ENCODE data around the gene SLC46A3. TPM values are rescaled to one million over a fixed set of nuclear protein-coding genes. Genes with fewer than 3 reads are reported as not detected.

SLC46A3 gene
- total and polyA plus RNA-seq, 2 experiments from 2014 or later, result 0.16 to 0.28 TPM

GRCh38 chr13:28734906-28735305, 16.1 kb upstream of the SLC46A3 start (continued):
- TF ChIP-seq ZNF114 (CRISPR knock-in tag; IDR thresholded peaks at IDR 0.05) (no peak), STAT1 (IDR thresholded peaks at IDR 0.05; ENCODE audit: unreplicated experiment) (no peak)
- TF ChIP-seq, protein P1, sequence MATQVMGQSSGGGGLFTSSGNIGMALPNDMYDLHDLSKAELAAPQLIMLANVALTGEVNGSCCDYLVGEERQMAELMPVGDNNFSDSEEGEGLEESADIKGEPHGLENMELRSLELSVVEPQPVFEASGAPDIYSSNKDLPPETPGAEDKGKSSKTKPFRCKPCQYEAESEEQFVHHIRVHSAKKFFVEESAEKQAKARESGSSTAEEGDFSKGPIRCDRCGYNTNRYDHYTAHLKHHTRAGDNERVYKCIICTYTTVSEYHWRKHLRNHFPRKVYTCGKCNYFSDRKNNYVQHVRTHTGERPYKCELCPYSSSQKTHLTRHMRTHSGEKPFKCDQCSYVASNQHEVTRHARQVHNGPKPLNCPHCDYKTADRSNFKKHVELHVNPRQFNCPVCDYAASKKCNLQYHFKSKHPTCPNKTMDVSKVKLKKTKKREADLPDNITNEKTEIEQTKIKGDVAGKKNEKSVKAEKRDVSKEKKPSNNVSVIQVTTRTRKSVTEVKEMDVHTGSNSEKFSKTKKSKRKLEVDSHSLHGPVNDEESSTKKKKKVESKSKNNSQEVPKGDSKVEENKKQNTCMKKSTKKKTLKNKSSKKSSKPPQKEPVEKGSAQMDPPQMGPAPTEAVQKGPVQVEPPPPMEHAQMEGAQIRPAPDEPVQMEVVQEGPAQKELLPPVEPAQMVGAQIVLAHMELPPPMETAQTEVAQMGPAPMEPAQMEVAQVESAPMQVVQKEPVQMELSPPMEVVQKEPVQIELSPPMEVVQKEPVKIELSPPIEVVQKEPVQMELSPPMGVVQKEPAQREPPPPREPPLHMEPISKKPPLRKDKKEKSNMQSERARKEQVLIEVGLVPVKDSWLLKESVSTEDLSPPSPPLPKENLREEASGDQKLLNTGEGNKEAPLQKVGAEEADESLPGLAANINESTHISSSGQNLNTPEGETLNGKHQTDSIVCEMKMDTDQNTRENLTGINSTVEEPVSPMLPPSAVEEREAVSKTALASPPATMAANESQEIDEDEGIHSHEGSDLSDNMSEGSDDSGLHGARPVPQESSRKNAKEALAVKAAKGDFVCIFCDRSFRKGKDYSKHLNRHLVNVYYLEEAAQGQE (IDR thresholded peaks at IDR 0.05; ENCODE audit: unreplicated experiment), result no peak

- no peak overlapping the region for H3K27ac Mint-ChIP-seq
- no peak overlapping the region for H3K27ac ChIP-seq (ENCODE audit: low read depth)
- no peaks in the 10 kb centered on the region for H3K36me3 Mint-ChIP-seq (ENCODE audit: low read depth)
- no peak overlapping the region for H3K4me3 ChIP-seq
- no peaks in the 10 kb centered on the region for H3F3A ChIP-seq (replicated peaks; ENCODE audit: low read depth)
- H3K9me3 Mint-ChIP-seq, result no peaks in the 10 kb centered on the region
- peaks cover 14% of the 10 kb centered on the region for H3K27me3 Mint-ChIP-seq (ENCODE audit: insufficient read depth, low read depth, poor library complexity)
- peaks cover 3% of the 10 kb centered on the region; the same call in 1 of the 2 replicates for H3K9me2 ChIP-seq (ENCODE audit: insufficient read depth)
- H3K79me2 ChIP-seq (replicated peaks; ENCODE audit: insufficient read depth), result no peaks in the 10 kb centered on the region
- no peak overlapping the region for H3K4me3 Mint-ChIP-seq
- no peaks in the 10 kb centered on the region for H3K36me3 ChIP-seq (ENCODE audit: insufficient read depth)
- no peak overlapping the region for H2AFZ ChIP-seq
- H3K4me1 ChIP-seq (ENCODE audit: insufficient read depth), result no peaks in the 10 kb centered on the region
- no peak overlapping the region for H3K4me2 ChIP-seq
- DNase-seq (ENCODE audit: low spot score) (no peak), ATAC-seq (no peak)
- H3K4me1 Mint-ChIP-seq, result no peaks in the 10 kb centered on the region; the same call in 2 of the 3 replicates
- no peaks in the 10 kb centered on the region for H3K27me3 ChIP-seq (ENCODE audit: insufficient read depth)
- H4K20me1 ChIP-seq (replicated peaks; ENCODE audit: insufficient read depth), result no peaks in the 10 kb centered on the region
- TF ChIP-seq ETS1 (IDR thresholded peaks at IDR 0.05), result no peak
- no peak for TF ChIP-seq NANOG (IDR thresholded peaks at IDR 0.05; ENCODE audit: borderline replicate concordance)
- TF ChIP-seq, protein P1 (IDR thresholded peaks at IDR 0.05; ENCODE audit: unreplicated experiment), result no peak
- no peak for TF ChIP-seq ZNF462 (CRISPR knock-in tag; IDR thresholded peaks at IDR 0.05)
- TF ChIP-seq STAT1 (IDR thresholded peaks at IDR 0.05; ENCODE audit: unreplicated experiment), result no peak
- TF ChIP-seq JUNB (IDR thresholded peaks at IDR 0.05; ENCODE audit: unreplicated experiment), result no peak
- TF ChIP-seq EZH2phosphoT487 (IDR thresholded peaks at IDR 0.05; ENCODE audit: unreplicated experiment), result no peak
Observed at GRCh38 chr13:28730762-28731161, 12.0 kb upstream of the SLC46A3 start.

Measured in GM23338 (cell line).